PFSK-1 (cell line): ENCODE results near the gene CHST5.

Experiments
- FOXP2 ChIP-seq: optimal IDR thresholded peaks from 2 replicates; pipeline ENCODE3; 2011; ENCODE audit warnings: borderline replicate concordance, control low read depth, inconsistent platforms; ENCODE audit not compliant: insufficient read depth; ENCODE audit errors: extremely low read length, extremely low read depth
- POLR2AphosphoS5 ChIP-seq: IDR thresholded peaks from 2 replicates; pipeline ENCODE4 v1.6.1; 2012; ENCODE audit warnings: low read depth, mild to moderate bottlenecking, control low read depth, low read length, moderate library complexity
- REST ChIP-seq, 2 experiments: IDR thresholded peaks; 2 replicates each; pipeline versions ENCODE4 v1.6.1 to v1.8.0; 2011 to 2012; ENCODE audit warnings: low read depth in 2 of 2, low read length in 2 of 2, control low read depth in 1 of 2, inconsistent platforms in 1 of 2, mild to moderate bottlenecking in 1 of 2, moderate library complexity in 1 of 2; ENCODE audit not compliant: insufficient read depth in 1 of 2
- SIN3A ChIP-seq: IDR thresholded peaks from 2 replicates; pipeline ENCODE4 v1.6.1; 2012; ENCODE audit warnings: mild to moderate bottlenecking, low read length, moderate library complexity, borderline replicate concordance; ENCODE audit not compliant: insufficient read depth
- TAF1 ChIP-seq: IDR thresholded peaks from 2 replicates; pipeline ENCODE4 v1.6.1; 2012; ENCODE audit warnings: low read length, control low read depth, borderline replicate concordance; ENCODE audit not compliant: insufficient read depth

CHST5 gene

DNA sequence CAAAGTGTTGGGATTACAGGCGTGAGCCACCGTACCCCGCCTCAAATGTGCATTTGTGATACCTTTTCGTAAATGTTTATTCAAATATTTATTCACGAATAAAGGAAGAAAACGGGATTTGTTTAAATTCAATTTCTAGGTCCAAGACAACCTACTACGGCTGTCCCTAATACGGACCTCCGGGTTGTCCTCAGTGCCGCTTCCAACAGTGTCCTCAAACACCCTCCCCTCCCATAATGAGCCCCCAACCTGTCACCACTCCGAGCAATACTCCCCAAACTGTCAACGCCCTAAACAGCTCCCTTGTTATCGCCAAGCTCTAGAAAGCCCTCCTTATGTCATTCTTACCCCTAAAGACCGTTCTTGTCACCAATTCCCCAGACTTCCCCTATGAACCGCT is 29.7 kb upstream of the CHST5 start:
- TF ChIP-seq REST (IDR thresholded peaks at IDR 0.05; ENCODE audit: insufficient read depth in 1 of 2, low read depth in 2 of 2, low read length in 2 of 2) (no peak), SIN3A (no peak), TAF1 (no peak), POLR2AphosphoS5 (no peak), FOXP2 (no peak)

DNA sequence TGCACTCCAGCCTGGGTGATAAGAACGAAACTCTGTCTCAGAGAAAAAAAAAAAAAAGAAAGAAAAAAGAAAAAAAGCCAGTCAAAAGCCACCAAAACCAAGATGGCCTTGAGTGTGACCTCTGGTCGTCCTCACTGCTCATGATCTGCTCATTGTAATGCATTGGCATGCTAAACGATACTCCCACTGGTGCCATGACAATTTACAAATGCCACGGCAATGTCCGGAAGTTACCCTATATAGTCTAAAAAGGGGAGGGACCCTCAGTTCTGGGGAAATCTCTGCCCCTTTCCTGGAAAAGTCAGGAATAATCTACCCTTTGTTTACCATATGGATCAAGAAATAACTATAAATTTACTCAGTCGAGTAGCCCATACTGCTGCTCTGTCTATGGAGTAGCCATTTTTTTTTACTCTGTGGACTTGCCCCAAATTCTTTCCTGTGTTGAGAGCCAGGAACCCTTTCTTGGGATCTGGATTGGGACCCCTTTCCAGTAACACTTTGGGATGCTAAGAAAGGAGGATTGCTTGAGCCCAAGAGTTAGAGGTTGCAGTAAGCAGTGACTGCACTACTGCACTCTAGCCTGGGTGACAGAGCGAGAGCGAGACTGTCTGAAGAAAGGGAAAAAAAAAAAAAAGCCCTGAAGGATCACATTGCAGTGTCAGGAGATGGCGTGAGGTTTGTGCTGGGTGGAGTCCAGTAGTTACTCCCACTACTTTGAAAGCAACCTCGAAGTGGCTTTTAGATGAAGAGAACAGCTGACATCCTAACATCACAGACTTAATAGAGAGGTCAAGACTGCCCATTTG is 23.9 kb upstream of the CHST5 start:
- TF ChIP-seq SIN3A (no peak), TAF1 (no peak), POLR2AphosphoS5 (no peak), REST (IDR thresholded peaks at IDR 0.05; ENCODE audit: insufficient read depth in 1 of 2, low read depth in 2 of 2, low read length in 2 of 2) (no peak)

- no peak for TF ChIP-seq SIN3A
- TF ChIP-seq FOXP2: no peak
- TF ChIP-seq TAF1: no peak
- TF ChIP-seq POLR2AphosphoS5: no peak
- TF ChIP-seq REST (IDR thresholded peaks at IDR 0.05; ENCODE audit: insufficient read depth in 1 of 2, low read depth in 2 of 2, low read length in 2 of 2): no peak
Measured at GRCh38 chr16:75558846-75559401, 23.0 kb upstream of the CHST5 start.

DNA sequence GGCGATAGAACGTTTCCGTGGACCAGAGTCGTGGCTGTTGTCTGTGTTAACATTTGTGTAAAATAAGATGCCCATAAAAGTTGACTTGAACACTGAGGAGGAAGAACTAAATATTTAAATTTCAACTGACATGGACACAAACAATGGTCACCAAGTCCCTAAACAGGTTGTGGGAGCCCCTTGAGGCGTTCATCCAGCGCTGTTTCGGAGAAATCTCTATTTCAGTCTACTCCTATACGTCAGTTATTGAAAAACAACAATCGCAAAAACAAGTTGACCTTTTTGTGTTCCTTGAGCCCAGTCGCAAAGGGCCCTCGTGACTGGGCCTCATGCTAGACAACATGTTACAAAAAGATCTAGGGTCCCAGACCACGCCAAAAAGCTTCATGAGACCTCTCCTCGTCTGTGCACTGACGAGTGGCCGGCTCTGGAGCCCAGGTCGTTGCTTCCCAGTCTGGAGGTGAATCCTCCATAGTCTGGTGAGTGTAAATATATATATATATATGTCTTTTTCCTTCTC is 20.6 kb upstream of the CHST5 start:
- TF ChIP-seq TAF1: no peak
- TF ChIP-seq SIN3A: no peak
- no peak for TF ChIP-seq POLR2AphosphoS5
- TF ChIP-seq REST (IDR thresholded peaks at IDR 0.05; ENCODE audit: insufficient read depth in 1 of 2, low read depth in 2 of 2, low read length in 2 of 2): no peak
- TF ChIP-seq FOXP2: no peak
